Body of pancreas (tissue), 4 donors: ENCODE data around the gene CEACAM1.

ENCODE experiments used
- POLR2A ChIP-seq, 3 donors: fragments of 450-650 bp; IDR thresholded peaks; one replicate each; pipeline ENCODE4 v1.6.1; 2016; ENCODE audit warnings: antibody characterized with exemption in 3 of 3, mild to moderate bottlenecking in 2 of 3
- TF ChIP-seq, protein P1 (sequence below), 7 experiments: fragments of 450-650 bp in 4 of 7; fragments of 200-600 bp in 3 of 7; sonication (generic) in 3 of 7; IDR thresholded peaks; one replicate each; pipeline ENCODE4 v1.5.1; 2016 to 2019; ENCODE audit warnings: antibody characterized with exemption in 7 of 7

- TF ChIP-seq, protein P1, sequence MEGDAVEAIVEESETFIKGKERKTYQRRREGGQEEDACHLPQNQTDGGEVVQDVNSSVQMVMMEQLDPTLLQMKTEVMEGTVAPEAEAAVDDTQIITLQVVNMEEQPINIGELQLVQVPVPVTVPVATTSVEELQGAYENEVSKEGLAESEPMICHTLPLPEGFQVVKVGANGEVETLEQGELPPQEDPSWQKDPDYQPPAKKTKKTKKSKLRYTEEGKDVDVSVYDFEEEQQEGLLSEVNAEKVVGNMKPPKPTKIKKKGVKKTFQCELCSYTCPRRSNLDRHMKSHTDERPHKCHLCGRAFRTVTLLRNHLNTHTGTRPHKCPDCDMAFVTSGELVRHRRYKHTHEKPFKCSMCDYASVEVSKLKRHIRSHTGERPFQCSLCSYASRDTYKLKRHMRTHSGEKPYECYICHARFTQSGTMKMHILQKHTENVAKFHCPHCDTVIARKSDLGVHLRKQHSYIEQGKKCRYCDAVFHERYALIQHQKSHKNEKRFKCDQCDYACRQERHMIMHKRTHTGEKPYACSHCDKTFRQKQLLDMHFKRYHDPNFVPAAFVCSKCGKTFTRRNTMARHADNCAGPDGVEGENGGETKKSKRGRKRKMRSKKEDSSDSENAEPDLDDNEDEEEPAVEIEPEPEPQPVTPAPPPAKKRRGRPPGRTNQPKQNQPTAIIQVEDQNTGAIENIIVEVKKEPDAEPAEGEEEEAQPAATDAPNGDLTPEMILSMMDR (IDR thresholded peaks at IDR 0.05), result no peak
- TF ChIP-seq POLR2A (IDR thresholded peaks at IDR 0.05), result no peak
Measured at GRCh38 chr19:42496460-42497133, 31.7 kb downstream of the CEACAM1 start.
